Measurements from ENCODE around the gene MAPKAPK5. TPM values are rescaled to one million over a fixed set of nuclear protein-coding genes. Genes with fewer than 3 reads are reported as not detected.

Gene MAPKAPK5
- total and polyA plus RNA-seq, 2 of the 13 experiments (the other 11 are each of a cell fraction or from before 2014, with no cell fraction given) = 43.2 to 58.2 TPM

DNA sequence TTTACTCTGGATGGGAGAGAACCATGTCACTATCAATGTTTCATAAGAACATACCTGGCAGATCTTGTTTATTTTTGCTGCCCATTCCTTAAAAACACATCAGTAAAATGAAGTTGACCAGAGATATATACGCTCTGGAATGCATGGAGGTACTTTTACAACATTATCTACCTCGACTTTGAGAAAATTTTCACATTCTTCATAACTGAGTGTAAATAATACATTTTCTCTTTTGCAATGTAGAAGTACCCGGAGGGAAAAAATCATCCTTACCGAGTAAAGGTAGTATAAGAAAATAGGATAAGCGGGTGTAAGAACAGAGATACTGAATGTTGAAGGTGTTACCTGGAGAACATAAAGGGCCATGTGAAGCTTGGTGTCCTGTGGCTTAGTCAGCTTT is 90.2 kb downstream of the MAPKAPK5 start:
- FAIRE-seq = no peak

DNA sequence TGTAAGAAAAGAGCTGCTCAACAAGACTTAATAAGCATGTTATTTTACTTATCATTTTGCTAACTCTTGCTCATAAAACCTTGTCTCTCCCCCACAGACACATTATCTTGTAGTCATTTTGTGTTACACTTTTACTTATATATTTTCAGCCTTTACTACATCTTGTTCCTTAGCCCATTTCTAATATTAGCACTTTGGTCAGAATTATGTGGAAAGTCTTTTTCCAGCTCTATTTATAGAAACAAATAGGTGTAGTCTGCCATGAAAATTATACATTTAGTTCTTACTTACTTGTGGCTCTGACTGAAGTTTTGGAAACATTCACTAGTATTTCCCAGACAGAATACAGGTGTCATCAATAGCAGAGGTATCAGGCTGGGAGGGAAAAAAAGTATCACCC is 94.8 kb downstream of the MAPKAPK5 start:
- ATAC-seq (no peak), DNase-seq (ENCODE audit: low spot score) (no peak), FAIRE-seq (no peak)
- Histone ChIP-seq H3K4me1 (ENCODE audit: insufficient read depth, low read length) (no peaks in the 10 kb centered on the region), H3K4me3 (replicated peaks in 1 of 3; ENCODE audit: insufficient read depth in 1 of 3, low read depth in 2 of 3, low read length in 3 of 3) (no peak overlapping the region), H3K27me3 (ENCODE audit: control insufficient read depth in 1 of 2, insufficient read depth in 2 of 2, low read length in 2 of 2) (no peaks in the 10 kb centered on the region), H4K20me1 (ENCODE audit: insufficient read depth, low read length) (no peaks in the 10 kb centered on the region), H3K27ac (ENCODE audit: extremely low read length, insufficient read depth, low read length) (no peak overlapping the region), H3K4me2 (ENCODE audit: low read depth, low read length) (no peak overlapping the region), H2AFZ (ENCODE audit: low read length) (no peak overlapping the region), H3K9ac (ENCODE audit: insufficient read depth, low read depth, low read length) (no peak overlapping the region), H3K9me3 (ENCODE audit: low read length) (no peaks in the 10 kb centered on the region), H3K36me3 (replicated peaks in 1 of 2; ENCODE audit: control insufficient read depth in 1 of 2, insufficient read depth in 2 of 2, low read length in 2 of 2) (0 out of 5 replicates have a peak, but pooled peaks cover 0 to 3% of the 10 kb centered on the region in 2 experiments), H3K79me2 (ENCODE audit: insufficient read depth, low read length) (no peaks in the 10 kb centered on the region)
- CTCF ChIA-PET (ENCODE audit: low intra/inter-chr PET ratio, low total read pairs) = no interaction called here
- TF ChIP-seq ZNF30 (CRISPR knock-in tag; IDR thresholded peaks at IDR 0.05) (no peak), ZNF510 (CRISPR knock-in tag; IDR thresholded peaks at IDR 0.05; ENCODE audit: low read depth) (no peak), ZFP62 (CRISPR knock-in tag; IDR thresholded peaks at IDR 0.05) (no peak), SOX6 (IDR thresholded peaks at IDR 0.05) (no peak), SOX6 (CRISPR knock-in tag; IDR thresholded peaks at IDR 0.05) (no peak), MED13 (CRISPR knock-in tag; IDR thresholded peaks at IDR 0.05) (no peak), DR1 (CRISPR knock-in tag; IDR thresholded peaks at IDR 0.05) (no peak), ISX (CRISPR knock-in tag; conservative IDR thresholded peaks at IDR 0.05) (no peak), TSC22D2 (CRISPR knock-in tag; IDR thresholded peaks at IDR 0.05; ENCODE audit: borderline replicate concordance) (no peak), ZNF589 (CRISPR knock-in tag; conservative IDR thresholded peaks at IDR 0.05) (no peak), TBL1XR1 (IDR thresholded peaks at IDR 0.05; ENCODE audit: borderline replicate concordance, low read length, partially characterized antibody) (no peak)
- TF ChIP-seq, protein P1, sequence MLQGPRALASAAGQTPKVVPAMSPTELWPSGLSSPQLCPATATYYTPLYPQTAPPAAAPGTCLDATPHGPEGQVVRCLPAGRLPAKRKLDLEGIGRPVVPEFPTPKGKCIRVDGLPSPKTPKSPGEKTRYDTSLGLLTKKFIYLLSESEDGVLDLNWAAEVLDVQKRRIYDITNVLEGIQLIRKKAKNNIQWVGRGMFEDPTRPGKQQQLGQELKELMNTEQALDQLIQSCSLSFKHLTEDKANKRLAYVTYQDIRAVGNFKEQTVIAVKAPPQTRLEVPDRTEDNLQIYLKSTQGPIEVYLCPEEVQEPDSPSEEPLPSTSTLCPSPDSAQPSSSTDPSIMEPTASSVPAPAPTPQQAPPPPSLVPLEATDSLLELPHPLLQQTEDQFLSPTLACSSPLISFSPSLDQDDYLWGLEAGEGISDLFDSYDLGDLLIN (CRISPR knock-in tag; IDR thresholded peaks at IDR 0.05; ENCODE audit: borderline replicate concordance) = no peak
- in situ Hi-C loops (cut with HindIII; ENCODE audit: extremely low pct_ligation_motif_present, low pct_unique_long_range_greater_than_20kb) (no loop called here), intact Hi-C loops (cut with micrococcal nuclease; ENCODE audit: unreplicated experiment) (no loop called here)
- POLR2A ChIA-PET = interaction anchor here (1.5 kb wide), 1 partner anchor 76 kb away, joined by 4 read pairs; the partner anchor contains the start of genes ERP29 and TMEM116
- BruUV-seq (replicated peaks) = no TSS peak

More for the DNA sequence above, 90.2 kb downstream of the MAPKAPK5 start:
- Histone ChIP-seq H3K4me1 (ENCODE audit: insufficient read depth, low read length) (no peaks in the 10 kb centered on the region), H3K27me3 (ENCODE audit: control insufficient read depth in 1 of 2, insufficient read depth in 2 of 2, low read length in 2 of 2) (no peaks in the 10 kb centered on the region), H3K9ac (ENCODE audit: insufficient read depth, low read depth, low read length) (no peak overlapping the region), H3K79me2 (ENCODE audit: insufficient read depth, low read length) (no peaks in the 10 kb centered on the region), H3K4me2 (ENCODE audit: low read depth, low read length) (no peak overlapping the region), H2AFZ (ENCODE audit: low read length) (no peak overlapping the region), H3K9me3 (ENCODE audit: low read length) (no peaks in the 10 kb centered on the region), H4K20me1 (ENCODE audit: insufficient read depth, low read length) (no peaks in the 10 kb centered on the region), H3K27ac (ENCODE audit: extremely low read length, insufficient read depth, low read length) (no peak overlapping the region), H3K4me3 (replicated peaks in 1 of 3; ENCODE audit: insufficient read depth in 1 of 3, low read depth in 2 of 3, low read length in 3 of 3) (no peak overlapping the region), H3K36me3 (replicated peaks in 1 of 2; ENCODE audit: control insufficient read depth in 1 of 2, insufficient read depth in 2 of 2, low read length in 2 of 2) (0 out of 5 replicates have a peak, but pooled peaks cover 0 to 3% of the 10 kb centered on the region in 2 experiments)
- ChIA-PET CTCF (ENCODE audit: low intra/inter-chr PET ratio, low total read pairs) (no interaction called here), POLR2A (no interaction called here)
- 78% methylated on average over 5 of the region's 5 CpGs for WGBS (ENCODE audit: low lambda C conversion rate)
- no peak for ATAC-seq
- in situ Hi-C loops (cut with HindIII; ENCODE audit: extremely low pct_ligation_motif_present, low pct_unique_long_range_greater_than_20kb) (no loop called here), intact Hi-C loops (cut with micrococcal nuclease; ENCODE audit: unreplicated experiment) (loop anchor here (5.0 kb wide), 1 partner anchor 835 kb away; no protein-coding TSS in a partner anchor)
- DNase-seq (ENCODE audit: low spot score) = no peak
- BruUV-seq (replicated peaks) = no TSS peak
- TF ChIP-seq TMF1 (CRISPR knock-in tag; IDR thresholded peaks at IDR 0.05; ENCODE audit: low read depth) (no peak), TCF7 (IDR thresholded peaks at IDR 0.05; ENCODE audit: low read depth) (no peak), ZSCAN21 (CRISPR knock-in tag; IDR thresholded peaks at IDR 0.05; ENCODE audit: borderline replicate concordance) (no peak), HMGA1 (CRISPR knock-in tag; conservative IDR thresholded peaks at IDR 0.05) (no peak), RBM22 (optimal IDR thresholded peaks at IDR 0.05; ENCODE audit: low read length) (no peak)
- TF ChIP-seq, protein P2, sequence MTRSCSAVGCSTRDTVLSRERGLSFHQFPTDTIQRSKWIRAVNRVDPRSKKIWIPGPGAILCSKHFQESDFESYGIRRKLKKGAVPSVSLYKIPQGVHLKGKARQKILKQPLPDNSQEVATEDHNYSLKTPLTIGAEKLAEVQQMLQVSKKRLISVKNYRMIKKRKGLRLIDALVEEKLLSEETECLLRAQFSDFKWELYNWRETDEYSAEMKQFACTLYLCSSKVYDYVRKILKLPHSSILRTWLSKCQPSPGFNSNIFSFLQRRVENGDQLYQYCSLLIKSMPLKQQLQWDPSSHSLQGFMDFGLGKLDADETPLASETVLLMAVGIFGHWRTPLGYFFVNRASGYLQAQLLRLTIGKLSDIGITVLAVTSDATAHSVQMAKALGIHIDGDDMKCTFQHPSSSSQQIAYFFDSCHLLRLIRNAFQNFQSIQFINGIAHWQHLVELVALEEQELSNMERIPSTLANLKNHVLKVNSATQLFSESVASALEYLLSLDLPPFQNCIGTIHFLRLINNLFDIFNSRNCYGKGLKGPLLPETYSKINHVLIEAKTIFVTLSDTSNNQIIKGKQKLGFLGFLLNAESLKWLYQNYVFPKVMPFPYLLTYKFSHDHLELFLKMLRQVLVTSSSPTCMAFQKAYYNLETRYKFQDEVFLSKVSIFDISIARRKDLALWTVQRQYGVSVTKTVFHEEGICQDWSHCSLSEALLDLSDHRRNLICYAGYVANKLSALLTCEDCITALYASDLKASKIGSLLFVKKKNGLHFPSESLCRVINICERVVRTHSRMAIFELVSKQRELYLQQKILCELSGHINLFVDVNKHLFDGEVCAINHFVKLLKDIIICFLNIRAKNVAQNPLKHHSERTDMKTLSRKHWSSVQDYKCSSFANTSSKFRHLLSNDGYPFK (CRISPR knock-in tag; IDR thresholded peaks at IDR 0.05; ENCODE audit: borderline replicate concordance) = no peak

Data from HepG2 (cell line).